A673 (cell line): ENCODE measurements around the gene RNF223. TPM values are rescaled to one million over a fixed set of nuclear protein-coding genes. Genes with fewer than 3 reads are reported as not detected.

Source experiments
- BruUV-seq: library from RNA; stranded (reverse); fragments of 400-500 nt; replicated peaks from 2 replicates; lab custom pipeline; 2021; lab: Mats Ljungman, UMichigan
- CTCF ChIA-PET: fragments of 300-600 bp; sonication (Branson Sonifier 250); formaldehyde crosslinking; loops from one replicate; lab custom pipeline; 2022; ENCODE audit warnings: antibody characterized with exemption; lab: Charles Lee
- POLR2A ChIA-PET: fragments of 300-600 bp; sonication (Branson Sonifier 250); formaldehyde crosslinking; loops from one replicate; lab custom pipeline; 2022; ENCODE audit warnings: antibody characterized with exemption; ENCODE audit not compliant: low non-redundant PET; lab: Charles Lee
- DNase-seq: peaks from one replicate; pipeline ENCODE4 v3.0.0-alpha.2; 2015; ENCODE audit warnings: low spot score
- H3K27ac ChIP-seq: fragments of 200-600 bp; sonication (generic); 2 replicates; pipeline ENCODE4 v1.5.1; 2016; ENCODE audit warnings: mixed run types, low read depth, mild to moderate bottlenecking, mixed read lengths, antibody characterized with exemption, low read length; ENCODE audit not compliant: poor library complexity, severe bottlenecking
- H3K27me3 ChIP-seq: fragments of 200-600 bp; sonication (generic); replicated peaks from 2 replicates; pipeline ENCODE4 v1.6.1; 2017; ENCODE audit warnings: mixed run types, low read depth, mild to moderate bottlenecking, mixed read lengths, antibody characterized with exemption, low read length; ENCODE audit not compliant: insufficient read depth, poor library complexity
- H3K36me3 ChIP-seq: fragments of 200-600 bp; sonication (generic); 2 replicates; pipeline ENCODE4 v1.6.1; 2016; ENCODE audit warnings: mixed run types, mild to moderate bottlenecking, mixed read lengths, antibody characterized with exemption, low read length; ENCODE audit not compliant: insufficient read depth, poor library complexity, severe bottlenecking
- H3K4me1 ChIP-seq: fragments of 200-600 bp; sonication (generic); 2 replicates; pipeline ENCODE4 v1.6.1; 2017; ENCODE audit warnings: mixed run types, mild to moderate bottlenecking, mixed read lengths, antibody characterized with exemption, low read length; ENCODE audit not compliant: insufficient read depth, poor library complexity, severe bottlenecking
- H3K4me3 ChIP-seq: fragments of 200-600 bp; sonication (generic); 2 replicates; pipeline ENCODE4 v1.5.1; 2016; ENCODE audit warnings: low read depth, mixed run types, mild to moderate bottlenecking, mixed read lengths, low read length; ENCODE audit not compliant: poor library complexity, severe bottlenecking
- H3K9me3 ChIP-seq: fragments of 200-600 bp; sonication (generic); 2 replicates; pipeline ENCODE4 v1.6.1; 2016; ENCODE audit warnings: mixed run types, low read depth, mild to moderate bottlenecking, mixed read lengths, antibody characterized with exemption, low read length; ENCODE audit not compliant: poor library complexity, severe bottlenecking
- EZH2 ChIP-seq: fragments of 200-600 bp; sonication (generic); IDR thresholded peaks from 2 replicates; pipeline ENCODE4 v1.6.1; 2017; ENCODE audit warnings: borderline replicate concordance, low read depth, mild to moderate bottlenecking, mixed read lengths, antibody characterized with exemption, low read length; ENCODE audit not compliant: poor library complexity, severe bottlenecking
- intact Hi-C: fragments of 100-400 bp; cut with micrococcal nuclease; formaldehyde crosslinking; loops from one replicate; pipeline ENCODE4 v1.10.0; 2022; ENCODE audit not compliant: unreplicated experiment
- total RNA-seq: library from RNA; stranded (reverse); gene quantifications from 2 replicates; pipeline ENCODE4 v1.2.3, GENCODE V29; 2021
- TF ChIP-seq, protein P1 (sequence below): fragments of 300-800, 200-600 bp; sonication (generic); conservative IDR thresholded peaks from 2 replicates; pipeline ENCODE4 v1.5.1; 2017; ENCODE audit warnings: low read depth, mild to moderate bottlenecking, antibody characterized with exemption, low read length, moderate library complexity, mixed read lengths

Gene RNF223
- total RNA-seq, 1 experiment from 2014 or later = not detected

DNA sequence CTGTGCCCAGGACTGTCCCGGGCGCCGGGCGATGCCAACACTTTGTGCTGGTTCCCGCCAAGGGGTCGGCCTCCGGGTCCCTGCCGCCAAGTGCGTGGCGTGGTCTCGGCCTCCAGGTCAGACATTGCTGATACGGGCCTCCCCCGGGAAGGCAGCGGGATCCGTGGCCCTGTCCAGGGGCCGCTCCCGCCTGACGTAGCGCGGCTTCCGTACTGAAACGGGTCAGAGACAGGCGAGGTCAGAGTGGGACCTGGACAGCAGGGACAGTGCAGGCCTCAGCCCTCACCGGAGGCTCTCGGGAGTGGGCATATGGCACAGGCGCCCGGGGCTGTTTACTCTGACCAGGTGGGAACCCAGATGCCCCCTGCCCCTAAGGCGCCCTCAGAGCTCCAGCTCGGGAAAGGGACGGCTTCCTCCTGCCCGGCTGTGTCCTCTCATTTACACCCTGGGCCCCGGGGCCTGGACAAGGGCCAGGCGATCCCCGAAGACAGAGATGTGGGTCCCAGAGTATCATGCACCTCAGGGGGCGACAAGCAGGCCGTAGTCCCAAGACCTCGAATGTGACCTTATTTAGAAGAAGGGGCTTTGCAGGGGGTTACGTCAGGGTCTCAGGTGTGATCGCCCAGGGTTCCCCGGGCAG is 8.8 kb upstream of the RNF223 start:
- Histone ChIP-seq H3K27ac (no peak overlapping the region), H3K4me1 (peaks cover 15% of the 10 kb centered on the region), H3K9me3 (no peaks in the 10 kb centered on the region), H3K4me3 (no peak overlapping the region), H3K27me3 (no peaks in the 10 kb centered on the region), H3K36me3 (no peaks in the 10 kb centered on the region)
- DNase-seq = no peak
- BruUV-seq = no TSS peak
- intact Hi-C loops = no loop called here
- ChIA-PET CTCF (no interaction called here), POLR2A (no interaction called here)
- TF ChIP-seq EZH2 = no peak
- TF ChIP-seq, protein P1, sequence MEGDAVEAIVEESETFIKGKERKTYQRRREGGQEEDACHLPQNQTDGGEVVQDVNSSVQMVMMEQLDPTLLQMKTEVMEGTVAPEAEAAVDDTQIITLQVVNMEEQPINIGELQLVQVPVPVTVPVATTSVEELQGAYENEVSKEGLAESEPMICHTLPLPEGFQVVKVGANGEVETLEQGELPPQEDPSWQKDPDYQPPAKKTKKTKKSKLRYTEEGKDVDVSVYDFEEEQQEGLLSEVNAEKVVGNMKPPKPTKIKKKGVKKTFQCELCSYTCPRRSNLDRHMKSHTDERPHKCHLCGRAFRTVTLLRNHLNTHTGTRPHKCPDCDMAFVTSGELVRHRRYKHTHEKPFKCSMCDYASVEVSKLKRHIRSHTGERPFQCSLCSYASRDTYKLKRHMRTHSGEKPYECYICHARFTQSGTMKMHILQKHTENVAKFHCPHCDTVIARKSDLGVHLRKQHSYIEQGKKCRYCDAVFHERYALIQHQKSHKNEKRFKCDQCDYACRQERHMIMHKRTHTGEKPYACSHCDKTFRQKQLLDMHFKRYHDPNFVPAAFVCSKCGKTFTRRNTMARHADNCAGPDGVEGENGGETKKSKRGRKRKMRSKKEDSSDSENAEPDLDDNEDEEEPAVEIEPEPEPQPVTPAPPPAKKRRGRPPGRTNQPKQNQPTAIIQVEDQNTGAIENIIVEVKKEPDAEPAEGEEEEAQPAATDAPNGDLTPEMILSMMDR = no peak

DNA sequence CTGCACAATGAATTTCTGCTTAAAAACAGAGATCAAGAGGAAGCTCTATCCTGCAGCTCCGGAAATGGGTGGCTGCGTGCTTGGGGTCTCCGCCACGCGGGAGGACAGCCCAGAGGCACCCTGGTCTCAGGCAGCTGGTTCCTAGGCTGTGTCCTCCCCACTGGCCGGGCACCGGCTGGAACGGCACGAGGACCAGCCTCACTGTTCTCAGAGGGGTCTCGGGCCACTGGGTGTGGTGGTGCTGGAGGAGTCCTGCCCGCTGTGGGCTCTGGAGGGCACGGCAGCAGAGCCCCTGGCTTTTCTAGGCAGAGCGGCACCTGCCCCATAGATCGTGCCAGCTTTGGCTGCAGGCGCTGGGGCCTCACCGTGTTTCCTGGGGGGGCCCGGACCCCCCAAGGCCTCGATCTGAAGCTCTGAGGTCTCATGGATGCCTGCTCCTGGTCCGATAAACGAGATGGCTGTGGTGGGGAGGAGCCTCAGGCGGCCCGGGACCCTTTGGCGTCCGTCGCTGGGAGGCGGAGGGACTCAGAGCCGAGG is 8.2 kb upstream of the RNF223 start:
- no peak for TF ChIP-seq EZH2
- TF ChIP-seq, protein P1 = no peak
- H3K9me3 ChIP-seq = no peaks in the 10 kb centered on the region
- no peak overlapping the region for H3K4me3 ChIP-seq
- H3K27ac ChIP-seq = no peak overlapping the region
- peaks cover 15% of the 10 kb centered on the region for H3K4me1 ChIP-seq
- no TSS peak for BruUV-seq
- no peak for DNase-seq
- CTCF ChIA-PET = no interaction called here
- intact Hi-C loops = no loop called here
- H3K36me3 ChIP-seq = no peaks in the 10 kb centered on the region
- no peaks in the 10 kb centered on the region for H3K27me3 ChIP-seq
- POLR2A ChIA-PET = no interaction called here

DNA sequence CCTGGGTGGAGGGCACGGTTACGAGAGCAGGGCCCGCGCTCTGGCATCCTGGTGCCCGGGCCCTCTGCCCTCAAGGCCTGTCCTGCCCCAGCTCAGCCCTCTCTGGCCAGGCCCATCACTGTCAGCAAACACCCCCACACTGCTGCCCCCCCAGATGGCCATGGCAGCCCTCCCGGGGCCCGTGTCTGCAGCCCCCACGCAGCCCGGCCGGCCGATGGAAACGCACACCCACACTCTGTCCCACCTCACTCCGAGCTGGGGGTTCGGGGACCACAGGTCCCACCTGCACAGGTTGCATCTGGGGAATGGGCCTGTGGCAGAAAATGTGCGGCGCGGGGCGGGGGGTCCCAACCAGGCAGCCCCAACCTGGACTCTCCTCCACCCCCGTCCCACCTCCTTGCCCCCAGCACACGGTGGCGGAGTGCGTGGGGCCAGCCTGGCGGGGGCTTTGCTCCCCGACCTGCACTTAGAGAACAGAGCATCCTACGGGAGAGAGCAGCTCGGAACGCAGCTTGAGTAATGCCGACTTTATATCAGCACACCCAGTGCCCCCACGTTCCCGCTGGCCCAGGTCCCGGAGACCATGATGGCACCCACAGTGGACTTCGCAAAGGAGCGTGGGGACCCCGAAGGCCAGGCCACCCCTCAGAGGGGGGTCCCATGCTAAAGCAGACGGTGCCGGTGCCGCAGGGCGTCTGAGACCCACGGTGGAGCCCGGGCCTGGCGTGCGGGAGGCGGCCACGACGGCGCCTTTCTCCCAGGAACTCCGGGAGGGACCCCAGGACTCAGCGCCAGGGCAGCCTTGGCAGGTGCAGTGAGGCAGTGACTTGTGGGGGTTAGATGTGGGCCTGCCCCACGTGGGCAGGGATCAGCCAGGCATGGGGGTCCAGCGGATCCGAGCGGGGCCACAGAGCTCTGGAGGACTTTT is 7.5 kb upstream of the RNF223 start:
- H3K9me3 ChIP-seq = no peaks in the 10 kb centered on the region
- intact Hi-C loops = no loop called here
- peaks cover 15% of the 10 kb centered on the region for H3K4me1 ChIP-seq
- no TSS peak for BruUV-seq
- H3K4me3 ChIP-seq = no peak overlapping the region
- no peaks in the 10 kb centered on the region for H3K27me3 ChIP-seq
- H3K36me3 ChIP-seq = no peaks in the 10 kb centered on the region
- TF ChIP-seq EZH2 = no peak
- TF ChIP-seq, protein P1 = no peak
- no peak overlapping the region for H3K27ac ChIP-seq
- no peak for DNase-seq
- CTCF ChIA-PET = no interaction called here
- POLR2A ChIA-PET = no interaction called here
